HG03378 (cell line): Measurements from ENCODE around the gene SLFN13.
"Not testable (repeated sequence)": the region's sequence is repeated elsewhere in the genome, so short reads cannot be mapped to it uniquely, and the experiment has no call there.

Source experiments
- ATAC-seq: cut with Tn5 transposase; IDR thresholded peaks from one replicate; pipeline ENCODE4 v1.9.1; 2021; ENCODE audit warnings: mild to moderate bottlenecking, moderate library complexity; ENCODE audit not compliant: unreplicated experiment

SLFN13 gene

GRCh38 chr17:35448214-35448898, at the start of gene SLFN13:
Gene SLFN13 (minus strand): TSS chr17:35448766. CDS start chr17:35445680, 3,086 bp downstream.
- peak; percentile 74 for ATAC-seq

- no peak for ATAC-seq
These were observed 48.1 kb upstream of the SLFN13 start for GRCh38 chr17:35496451-35497290.

GRCh38 chr17:35493040-35493439, 44.5 kb upstream of the SLFN13 start:
- no peak for ATAC-seq

- no peak for ATAC-seq
These were observed 42.9 kb upstream of the SLFN13 start for GRCh38 chr17:35491417-35491816.

- no peak for ATAC-seq
These were observed 41.4 kb upstream of the SLFN13 start for GRCh38 chr17:35489944-35490343.

DNA sequence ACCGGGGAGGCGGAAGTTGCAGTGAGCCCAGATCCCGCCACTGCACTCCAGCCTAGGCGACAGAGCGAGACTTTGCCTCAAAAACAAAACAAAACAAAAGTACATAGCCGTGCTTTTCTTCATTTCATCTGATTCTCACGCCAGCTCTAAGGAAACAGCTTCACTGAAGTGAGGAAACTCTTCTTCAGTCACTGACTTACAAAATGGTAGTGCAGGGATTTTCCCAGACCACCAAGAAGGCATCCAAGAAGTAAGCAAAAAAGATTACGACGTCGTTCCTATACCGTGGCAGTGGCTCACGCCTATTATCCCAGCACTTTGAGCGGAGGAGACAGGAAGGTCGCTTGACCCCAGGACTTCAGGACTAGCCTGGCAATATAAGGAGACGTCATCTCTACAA, 40.4 kb upstream of the SLFN13 start:
- ATAC-seq = no peak

- no peak for ATAC-seq
These were observed 38.6 kb upstream of the SLFN13 start for GRCh38 chr17:35486920-35487732.

GRCh38 chr17:35479271-35479670, 30.7 kb upstream of the SLFN13 start:
- ATAC-seq = no peak

GRCh38 chr17:35477248-35477647, 28.7 kb upstream of the SLFN13 start:
- no peak for ATAC-seq

DNA sequence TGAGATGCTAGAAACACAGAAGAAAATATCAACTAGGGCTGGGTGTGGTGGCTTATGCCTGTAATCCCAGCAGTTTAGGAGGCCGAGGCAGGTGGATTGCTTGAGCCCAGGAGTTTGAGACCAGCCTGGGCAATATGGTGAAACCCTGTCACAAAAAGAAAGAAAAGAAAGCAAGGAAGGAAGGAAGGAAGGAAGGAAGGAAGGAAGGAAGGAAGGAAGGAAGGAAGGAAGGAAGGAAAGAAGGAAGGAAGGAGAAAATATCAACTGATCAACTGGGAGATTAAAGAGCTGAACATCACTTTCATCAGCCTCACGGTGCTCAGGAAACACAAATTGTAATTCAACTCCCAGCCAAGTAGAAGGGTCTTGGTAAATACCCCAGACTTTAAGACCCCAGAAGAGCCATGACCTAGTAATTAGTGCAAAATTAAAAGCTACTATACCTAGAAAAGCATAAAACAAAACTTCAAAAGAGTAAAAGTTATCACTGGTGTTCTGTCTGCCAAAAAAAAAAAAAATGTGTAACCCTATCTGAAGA, 27.8 kb upstream of the SLFN13 start:
- ATAC-seq = no peak

GRCh38 chr17:35468475-35468874, 19.9 kb upstream of the SLFN13 start:
- no peak for ATAC-seq

- ATAC-seq = no peak
These were observed 19.3 kb upstream of the SLFN13 start for GRCh38 chr17:35467824-35468223.

GRCh38 chr17:35460354-35460851, 11.8 kb upstream of the SLFN13 start:
- no peak for ATAC-seq

- not testable (repeated sequence) for ATAC-seq
These were observed 5.5 kb upstream of the SLFN13 start for GRCh38 chr17:35454035-35454434.

GRCh38 chr17:35453171-35453570, 4.6 kb upstream of the SLFN13 start:
- ATAC-seq = no peak

- ATAC-seq = no peak
These were observed 885 bp upstream of the SLFN13 start for GRCh38 chr17:35449371-35449931.

GRCh38 chr17:35448899-35449227, 297 bp upstream of the SLFN13 start:
- no peak for ATAC-seq

DNA sequence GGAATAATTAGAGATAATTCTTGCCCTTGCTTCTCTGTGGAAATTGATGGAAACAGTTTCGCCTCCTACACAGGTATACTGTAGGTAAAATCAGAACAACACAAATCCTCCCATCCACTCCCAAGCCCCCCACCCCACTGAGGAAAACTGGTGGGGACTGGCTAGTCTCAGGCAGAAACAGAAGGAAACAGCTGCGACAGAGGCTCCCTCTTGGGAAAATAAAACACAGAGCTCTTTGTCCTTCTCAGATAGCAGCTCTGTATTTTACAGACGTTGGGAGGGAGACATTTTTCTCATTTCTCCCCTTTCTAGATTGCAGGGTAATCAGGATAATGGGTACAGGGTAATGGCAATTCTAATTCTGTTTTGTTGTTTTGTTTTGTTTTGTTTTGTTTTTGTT, 1.1 kb downstream of the SLFN13 start:
- no peak for ATAC-seq

- no peak for ATAC-seq
These were observed 10.1 kb downstream of the SLFN13 start for GRCh38 chr17:35438433-35438832.

GRCh38 chr17:35433075-35433894, 15.3 kb downstream of the SLFN13 start:
- no peak for ATAC-seq
